Neural cell (in vitro differentiated cells): ENCODE data around the gene ESYT2. TPM values are rescaled to one million over a fixed set of nuclear protein-coding genes. Genes with fewer than 3 reads are reported as not detected.

Experiments
- H2AFZ ChIP-seq: fragments of 200-600, 300-800 bp; sonication (generic), shearing (Covaris generic); 2 replicates; pipeline ENCODE4 v1.6.0; 2014; ENCODE audit warnings: low read depth, mild to moderate bottlenecking, antibody characterized with exemption, low read length, moderate library complexity
- H3F3A ChIP-seq: fragments of 200-600 bp; shearing (Covaris generic); 2 replicates; pipeline ENCODE4 v1.6.1; 2016; ENCODE audit warnings: mild to moderate bottlenecking, moderate library complexity, mixed read lengths, antibody characterized with exemption, low read length; ENCODE audit not compliant: insufficient read depth, poor library complexity, severe bottlenecking
- H3K27ac ChIP-seq: fragments of 200-600, 300-800 bp; sonication (generic), shearing (Covaris generic); 2 replicates; pipeline ENCODE4 v1.5.1; 2014; ENCODE audit warnings: mild to moderate bottlenecking, low read length, moderate library complexity
- H3K27me3 ChIP-seq: fragments of 300-800, 200-600 bp; sonication (generic), shearing (Covaris generic); 2 replicates; pipeline ENCODE4 v1.6.0; 2014; ENCODE audit warnings: mild to moderate bottlenecking, low read depth, low read length, moderate library complexity; ENCODE audit not compliant: insufficient read depth
- H3K36me3 ChIP-seq: fragments of 300-800, 200-600 bp; sonication (generic), shearing (Covaris generic); 2 replicates; pipeline ENCODE4 v1.5.1; 2014; ENCODE audit warnings: mild to moderate bottlenecking, antibody characterized with exemption, low read length, moderate library complexity; ENCODE audit not compliant: insufficient read depth
- H3K4me2 ChIP-seq: fragments of 300-800, 200-600 bp; sonication (generic), shearing (Covaris generic); 2 replicates; pipeline ENCODE4 v1.6.0; 2014; ENCODE audit warnings: mild to moderate bottlenecking, low read length
- H3K4me3 ChIP-seq: fragments of 300-800, 200-600 bp; sonication (generic), shearing (Covaris generic); 2 replicates; pipeline ENCODE4 v1.5.1; 2014; ENCODE audit warnings: mild to moderate bottlenecking, low read length, moderate library complexity
- H3K79me2 ChIP-seq: fragments of 200-600 bp; shearing (Covaris generic); replicated peaks from 2 replicates; pipeline ENCODE4 v1.6.0; 2014; ENCODE audit warnings: mild to moderate bottlenecking, low read length, moderate library complexity; ENCODE audit not compliant: insufficient read depth
- H3K9ac ChIP-seq: fragments of 300-800, 200-600 bp; sonication (generic), shearing (Covaris generic); 2 replicates; pipeline ENCODE4 v1.6.1; 2016; ENCODE audit warnings: mild to moderate bottlenecking, low read length, mixed read lengths
- H3K9me2 ChIP-seq: fragments of 200-600 bp; shearing (Covaris generic); 2 replicates; pipeline ENCODE4 v1.6.1; 2016; ENCODE audit warnings: mild to moderate bottlenecking, low read length, mixed read lengths; ENCODE audit not compliant: insufficient read depth
- H3K9me3 ChIP-seq: fragments of 200-600, 300-800 bp; sonication (generic), shearing (Covaris generic); 2 replicates; pipeline ENCODE4 v1.6.1; 2016; ENCODE audit warnings: mild to moderate bottlenecking, mixed run types, low read length, moderate library complexity, mixed read lengths
- H4K20me1 ChIP-seq: fragments of 200-600 bp; shearing (Covaris generic); 2 replicates; pipeline ENCODE4 v1.6.1; 2016; ENCODE audit warnings: mild to moderate bottlenecking, mixed run types; ENCODE audit not compliant: insufficient read depth
- CTCF ChIP-seq: fragments of 450-650 bp; IDR thresholded peaks from 2 replicates; pipeline ENCODE4 v1.5.1; 2014; ENCODE audit warnings: antibody characterized with exemption, mild to moderate bottlenecking, moderate library complexity; ENCODE audit not compliant: poor library complexity, severe bottlenecking
- EP300 ChIP-seq: fragments of 450-650 bp; conservative IDR thresholded peaks from 2 replicates; pipeline ENCODE4 v1.6.1; 2014; ENCODE audit warnings: antibody characterized with exemption, mild to moderate bottlenecking, moderate library complexity; ENCODE audit not compliant: poor library complexity, severe bottlenecking
- EZH2 ChIP-seq: fragments of 200-600, 300-800 bp; shearing (Covaris generic), sonication (generic); IDR thresholded peaks from 2 replicates; pipeline ENCODE4 v1.6.1; 2014; ENCODE audit warnings: antibody characterized with exemption, low read length, borderline replicate concordance, mild to moderate bottlenecking; ENCODE audit not compliant: insufficient read depth, poor library complexity, severe bottlenecking
- MXI1 ChIP-seq: fragments of 450-650 bp; conservative IDR thresholded peaks from 2 replicates; pipeline ENCODE4 v1.6.1; 2014; ENCODE audit warnings: antibody characterized with exemption, mild to moderate bottlenecking; ENCODE audit not compliant: poor library complexity, severe bottlenecking
- POLR2AphosphoS5 ChIP-seq: IDR thresholded peaks from 2 replicates; pipeline ENCODE4 v1.6.1; 2012
- RAD21 ChIP-seq: fragments of 450-650 bp; conservative IDR thresholded peaks from 2 replicates; pipeline ENCODE4 v1.6.1; 2014; ENCODE audit warnings: antibody characterized with exemption, mild to moderate bottlenecking, moderate library complexity
- REST ChIP-seq: IDR thresholded peaks from 2 replicates; pipeline ENCODE4 v1.6.1; 2012; ENCODE audit warnings: borderline replicate concordance
- SMC3 ChIP-seq: fragments of 450-650 bp; conservative IDR thresholded peaks from 2 replicates; pipeline ENCODE4 v1.6.1; 2014; ENCODE audit warnings: antibody characterized with exemption, mild to moderate bottlenecking, moderate library complexity; ENCODE audit not compliant: poor library complexity
- TAF1 ChIP-seq: IDR thresholded peaks from 2 replicates; pipeline ENCODE4 v1.6.1; 2012; ENCODE audit warnings: low read depth
- polyA plus RNA-seq: library from polyadenylated mRNA; depleted of rRNA; stranded (reverse); fragments of >200 nt; gene quantifications from 2 replicates; pipeline ENCODE4 v1.2.3, GENCODE V29; 2014

The ESYT2 gene
- polyA plus RNA-seq, 1 donor from 2014 or later: 23.8 TPM

GRCh38 chr7:158819571-158820203, 9.6 kb downstream of the ESYT2 start (continued):
- TF ChIP-seq RAD21: no peak
- no peak for TF ChIP-seq SMC3
- no peak for TF ChIP-seq EP300
- TF ChIP-seq POLR2AphosphoS5: no peak

GRCh38 chr7:158818325-158819213, 10.7 kb downstream of the ESYT2 start:
- Histone ChIP-seq H3F3A (no peaks in the 10 kb centered on the region), H4K20me1 (no peaks in the 10 kb centered on the region), H3K9ac (no peak overlapping the region), H2AFZ (no peak overlapping the region), H3K4me3 (no peak overlapping the region), H3K36me3 (no peaks in the 10 kb centered on the region), H3K79me2 (peaks cover 11% of the 10 kb centered on the region), H3K27ac (no peak overlapping the region), H3K27me3 (no peaks in the 10 kb centered on the region), H3K9me3 (no peaks in the 10 kb centered on the region), H3K4me2 (no peak overlapping the region), H3K9me2 (no peaks in the 10 kb centered on the region)
- TF ChIP-seq REST (no peak), EZH2 (no peak), CTCF (no peak), RAD21 (no peak), SMC3 (no peak), MXI1 (no peak), TAF1 (no peak), POLR2AphosphoS5 (no peak), EP300 (no peak)

GRCh38 chr7:158816995-158817394, 12.3 kb downstream of the ESYT2 start:
- H3K79me2 ChIP-seq: peaks cover 10% of the 10 kb centered on the region
- no peak overlapping the region for H3K4me3 ChIP-seq
- H3K4me2 ChIP-seq: no peak overlapping the region
- no peaks in the 10 kb centered on the region for H4K20me1 ChIP-seq
- H3K9ac ChIP-seq: no peak overlapping the region
- H3K27ac ChIP-seq: no peak overlapping the region
- H2AFZ ChIP-seq: no peak overlapping the region
- no peaks in the 10 kb centered on the region for H3K36me3 ChIP-seq
- no peaks in the 10 kb centered on the region for H3F3A ChIP-seq
- TF ChIP-seq REST (no peak), EZH2 (no peak), RAD21 (no peak), MXI1 (no peak), CTCF (no peak), TAF1 (no peak), EP300 (no peak)
- no peaks in the 10 kb centered on the region for H3K9me2 ChIP-seq
- no peaks in the 10 kb centered on the region for H3K9me3 ChIP-seq
- H3K27me3 ChIP-seq: no peaks in the 10 kb centered on the region
